HL-60 (cell line): Measurements from ENCODE around the gene CCL24.
A peak's percentile ranks its signal among the peaks of the same experiment; 100 is the strongest.

Source experiments
- DNase-seq, 2 experiments: peaks; one replicate each; pipeline ENCODE4 v3.0.0-alpha.2; 2010 to 2020; ENCODE audit warnings: low read depth in 1 of 2, low spot score in 1 of 2
- H3K27ac ChIP-seq: fragments of 250-450 bp; sonication (Bioruptor Pico); replicated peaks from 2 replicates; pipeline ENCODE4 v1.5.1; 2020; ENCODE audit warnings: mild to moderate bottlenecking, moderate library complexity
- H3K27me3 ChIP-seq: fragments of 250-450 bp; sonication (Bioruptor Pico); 2 replicates; pipeline ENCODE4 v1.5.1; 2021; ENCODE audit warnings: mild to moderate bottlenecking, moderate library complexity; ENCODE audit not compliant: insufficient read depth, poor library complexity, severe bottlenecking
- H3K4me3 ChIP-seq: replicated peaks from 2 replicates; pipeline ENCODE4 v1.5.1; 2011; ENCODE audit warnings: mild to moderate bottlenecking, control low read depth, low read length; ENCODE audit not compliant: insufficient read depth
- CTCF ChIP-seq: IDR thresholded peaks from one replicate; pipeline ENCODE4 v1.5.1; 2011; ENCODE audit warnings: low read length, control low read depth, inconsistent platforms; ENCODE audit not compliant: insufficient read depth
- GABPA ChIP-seq: IDR thresholded peaks from 2 replicates; pipeline ENCODE4 v1.6.1; 2012; ENCODE audit warnings: low read depth
- POLR2AphosphoS5 ChIP-seq: IDR thresholded peaks from 2 replicates; pipeline ENCODE4 v1.6.1; 2012; ENCODE audit warnings: low read depth
- REST ChIP-seq: IDR thresholded peaks from 2 replicates; pipeline ENCODE4 v1.6.1; 2012; ENCODE audit warnings: low read depth; ENCODE audit not compliant: insufficient replicate concordance
- SPI1 ChIP-seq: IDR thresholded peaks from 2 replicates; pipeline ENCODE4 v1.6.1; 2012; ENCODE audit warnings: low read depth, mild to moderate bottlenecking, borderline replicate concordance

CCL24 gene

GRCh38 chr7:75818472-75818871 lies 4.9 kb upstream of the CCL24 start:
- H3K27ac ChIP-seq: no peak overlapping the region
- H3K4me3 ChIP-seq: no peak overlapping the region
- no peaks in the 10 kb centered on the region for H3K27me3 ChIP-seq
- peak in 1 of 2 experiments; percentile 26 for DNase-seq
- peak; percentile 82 for TF ChIP-seq SPI1
- TF ChIP-seq GABPA: no peak

GRCh38 chr7:75817116-75817515 lies 3.5 kb upstream of the CCL24 start:
- Histone ChIP-seq H3K27ac (no peak overlapping the region), H3K27me3 (no peaks in the 10 kb centered on the region), H3K4me3 (no peak overlapping the region)
- peak; percentile 40 to 41 for DNase-seq
- TF ChIP-seq CTCF: no peak
- TF ChIP-seq REST: no peak
- TF ChIP-seq SPI1: no peak
- TF ChIP-seq GABPA: no peak
- TF ChIP-seq POLR2AphosphoS5: no peak

DNA sequence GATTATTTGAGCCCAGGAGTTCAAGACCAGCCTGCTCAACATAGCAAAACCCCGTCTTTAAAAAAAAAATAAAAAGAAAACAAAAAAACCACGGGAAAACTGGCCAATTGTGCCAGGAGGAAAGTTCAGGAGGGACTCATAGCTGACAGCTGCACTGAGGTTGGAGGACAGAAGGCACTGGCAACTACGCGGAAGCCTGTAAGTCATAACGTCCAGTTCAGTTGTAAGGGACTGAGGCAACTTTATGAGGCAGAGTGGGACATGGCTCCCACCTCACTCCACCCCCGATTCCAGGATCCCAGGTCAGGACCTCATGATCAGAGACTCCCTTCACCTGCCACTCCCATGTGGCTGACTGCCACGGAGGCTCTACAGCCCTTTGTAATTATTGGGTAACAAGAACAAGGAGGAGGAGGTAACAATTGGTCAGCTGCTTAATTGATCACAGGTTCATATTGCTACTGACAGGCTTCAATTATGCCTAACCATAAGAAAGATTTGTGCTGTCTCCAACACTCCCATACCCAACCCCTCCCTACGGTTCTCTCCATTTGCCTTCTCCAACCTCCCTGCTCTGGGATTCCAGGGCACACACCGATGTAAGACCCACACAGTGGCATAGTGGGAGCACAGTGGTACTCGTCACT lies 1.9 kb upstream of the CCL24 start:
- no peak overlapping the region for H3K4me3 ChIP-seq
- no peak overlapping the region for H3K27ac ChIP-seq
- TF ChIP-seq GABPA (no peak), POLR2AphosphoS5 (no peak), SPI1 (no peak), CTCF (no peak), REST (no peak)
- no peak for DNase-seq
- no peaks in the 10 kb centered on the region for H3K27me3 ChIP-seq

GRCh38 chr7:75814407-75814947 lies 871 bp upstream of the CCL24 start:
- DNase-seq: no peak
- Histone ChIP-seq H3K27me3 (no peaks in the 10 kb centered on the region), H3K27ac (no peak overlapping the region), H3K4me3 (no peak overlapping the region)
- TF ChIP-seq REST (no peak), CTCF (no peak), GABPA (no peak), SPI1 (no peak), POLR2AphosphoS5 (no peak)
